Measurements from ENCODE around the gene GMPS. TPM values are rescaled to one million over a fixed set of nuclear protein-coding genes. Genes with fewer than 3 reads are reported as not detected.
"Not testable (repeated sequence)": the region's sequence is repeated elsewhere in the genome, so short reads cannot be mapped to it uniquely, and the experiment has no call there.

GMPS gene
- total RNA-seq, 3 donors from 2014 or later = 20.2 to 44.7 (median 35.4) TPM

- DNase-seq (no peak), ATAC-seq (no peak)
- no peak for TF ChIP-seq CTCF (IDR thresholded peaks at IDR 0.05)
- Histone ChIP-seq H3K4me1 (ENCODE audit: low read depth) (peaks cover 42% of the 10 kb centered on the region), H3K4me3 (no peak overlapping the region), H3K36me3 (ENCODE audit: low read depth) (no peaks in the 10 kb centered on the region), H3K9me3 (no peaks in the 10 kb centered on the region)
- intact Hi-C loops (cut with DNase I, micrococcal nuclease) = no loop called here
These were observed 22.5 kb upstream of the GMPS start for GRCh38 chr3:155847993-155848392.

- H3K9me3 ChIP-seq; H3K36me3 ChIP-seq (ENCODE audit: low read depth); H3K4me3 ChIP-seq; ATAC-seq; intact Hi-C loops (cut with DNase I, micrococcal nuclease); DNase-seq: not testable (repeated sequence)
- H3K4me1 ChIP-seq (ENCODE audit: low read depth) = peaks cover 43% of the 10 kb centered on the region
These were observed 21.0 kb upstream of the GMPS start for GRCh38 chr3:155849404-155849803.

- Histone ChIP-seq H3K9me3 (no peaks in the 10 kb centered on the region), H3K4me1 (ENCODE audit: low read depth) (peaks cover 43% of the 10 kb centered on the region), H3K36me3 (ENCODE audit: low read depth) (no peaks in the 10 kb centered on the region), H3K4me3 (no peak overlapping the region)
- DNase-seq (no peak), ATAC-seq (no peak)
- intact Hi-C loops (cut with DNase I, micrococcal nuclease) = no loop called here
- no peak for TF ChIP-seq CTCF (IDR thresholded peaks at IDR 0.05)
These were observed 18.1 kb upstream of the GMPS start for GRCh38 chr3:155852341-155852740.

GRCh38 chr3:155853214-155854140 is 17.0 kb upstream of the GMPS start:
- Histone ChIP-seq H3K4me3 (peak overlapping the region; percentile 87), H3K36me3 (ENCODE audit: low read depth) (no peaks in the 10 kb centered on the region), H3K9me3 (no peaks in the 10 kb centered on the region), H3K4me1 (ENCODE audit: low read depth) (peaks cover 40% of the 10 kb centered on the region)
- DNase-seq = peak in 2 of 3 donors; percentile 12 to 72
- peak; percentile 1 for ATAC-seq
- TF ChIP-seq CTCF (IDR thresholded peaks at IDR 0.05) = no peak
- intact Hi-C loops (cut with DNase I, micrococcal nuclease) = no loop called here

- no peaks in the 10 kb centered on the region for H3K9me3 ChIP-seq
- intact Hi-C loops (cut with DNase I, micrococcal nuclease) = no loop called here
- TF ChIP-seq CTCF (IDR thresholded peaks at IDR 0.05) = no peak
- peak within 1 kb of the TSS; percentile 87 for H3K4me3 ChIP-seq
- no peaks in the 10 kb centered on the region for H3K36me3 ChIP-seq (ENCODE audit: low read depth)
- peaks cover 36% of the 10 kb centered on the region for H3K4me1 ChIP-seq (ENCODE audit: low read depth)
- ATAC-seq = peak; percentile 98
- DNase-seq = peak; percentile 99 to 100 (median 99)
These were observed 16.1 kb upstream of the GMPS start, which contains the start of gene SLC33A1 for GRCh38 chr3:155854141-155854940. TSS of gene SLC33A1 (minus strand) at chr3:155854427. CDS start at chr3:155853997, 430 bp downstream.

- no peak for ATAC-seq
- H3K4me3 ChIP-seq = no peak overlapping the region
- intact Hi-C loops (cut with DNase I, micrococcal nuclease) = no loop called here
- H3K4me1 ChIP-seq (ENCODE audit: low read depth) = no peaks in the 10 kb centered on the region
- no peaks in the 10 kb centered on the region for H3K36me3 ChIP-seq (ENCODE audit: low read depth)
- TF ChIP-seq CTCF (IDR thresholded peaks at IDR 0.05) = no peak
- no peaks in the 10 kb centered on the region for H3K9me3 ChIP-seq
- no peak for DNase-seq
These were observed 10.6 kb upstream of the GMPS start for GRCh38 chr3:155859859-155860258.

GRCh38 chr3:155860424-155860823 is 10.0 kb upstream of the GMPS start:
- DNase-seq; ATAC-seq; H3K4me3 ChIP-seq; H3K36me3 ChIP-seq (ENCODE audit: low read depth); H3K9me3 ChIP-seq; intact Hi-C loops (cut with DNase I, micrococcal nuclease); H3K4me1 ChIP-seq (ENCODE audit: low read depth): not testable (repeated sequence)
